Measurements from ENCODE around the gene DMTF1.

DNA sequence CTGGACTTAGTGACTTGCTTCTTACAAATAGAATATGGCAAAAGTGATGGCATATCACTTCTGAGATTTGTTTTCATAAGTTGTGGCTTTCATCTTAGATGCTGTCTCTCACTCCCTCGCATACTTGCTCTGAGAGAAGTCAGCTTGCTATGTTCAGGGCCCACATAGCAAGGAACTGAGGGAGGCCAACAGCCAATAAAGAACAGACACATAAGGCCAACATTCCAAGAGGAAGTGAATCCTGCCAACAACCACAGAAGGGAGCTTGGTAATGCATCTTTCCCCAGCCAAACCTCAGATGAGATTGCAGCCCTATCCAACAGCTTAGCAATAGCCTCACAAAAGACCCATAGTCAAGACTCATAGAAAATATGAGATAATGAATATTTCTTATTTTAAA lies 39.2 kb upstream of the DMTF1 start:
- TF ChIP-seq, protein P1, sequence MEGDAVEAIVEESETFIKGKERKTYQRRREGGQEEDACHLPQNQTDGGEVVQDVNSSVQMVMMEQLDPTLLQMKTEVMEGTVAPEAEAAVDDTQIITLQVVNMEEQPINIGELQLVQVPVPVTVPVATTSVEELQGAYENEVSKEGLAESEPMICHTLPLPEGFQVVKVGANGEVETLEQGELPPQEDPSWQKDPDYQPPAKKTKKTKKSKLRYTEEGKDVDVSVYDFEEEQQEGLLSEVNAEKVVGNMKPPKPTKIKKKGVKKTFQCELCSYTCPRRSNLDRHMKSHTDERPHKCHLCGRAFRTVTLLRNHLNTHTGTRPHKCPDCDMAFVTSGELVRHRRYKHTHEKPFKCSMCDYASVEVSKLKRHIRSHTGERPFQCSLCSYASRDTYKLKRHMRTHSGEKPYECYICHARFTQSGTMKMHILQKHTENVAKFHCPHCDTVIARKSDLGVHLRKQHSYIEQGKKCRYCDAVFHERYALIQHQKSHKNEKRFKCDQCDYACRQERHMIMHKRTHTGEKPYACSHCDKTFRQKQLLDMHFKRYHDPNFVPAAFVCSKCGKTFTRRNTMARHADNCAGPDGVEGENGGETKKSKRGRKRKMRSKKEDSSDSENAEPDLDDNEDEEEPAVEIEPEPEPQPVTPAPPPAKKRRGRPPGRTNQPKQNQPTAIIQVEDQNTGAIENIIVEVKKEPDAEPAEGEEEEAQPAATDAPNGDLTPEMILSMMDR (IDR thresholded peaks at IDR 0.05; ENCODE audit: insufficient read depth, low read length): no peak
- TF ChIP-seq POLR2AphosphoS5 (IDR thresholded peaks at IDR 0.05; ENCODE audit: low read depth): no peak
- TF ChIP-seq, protein P2, sequence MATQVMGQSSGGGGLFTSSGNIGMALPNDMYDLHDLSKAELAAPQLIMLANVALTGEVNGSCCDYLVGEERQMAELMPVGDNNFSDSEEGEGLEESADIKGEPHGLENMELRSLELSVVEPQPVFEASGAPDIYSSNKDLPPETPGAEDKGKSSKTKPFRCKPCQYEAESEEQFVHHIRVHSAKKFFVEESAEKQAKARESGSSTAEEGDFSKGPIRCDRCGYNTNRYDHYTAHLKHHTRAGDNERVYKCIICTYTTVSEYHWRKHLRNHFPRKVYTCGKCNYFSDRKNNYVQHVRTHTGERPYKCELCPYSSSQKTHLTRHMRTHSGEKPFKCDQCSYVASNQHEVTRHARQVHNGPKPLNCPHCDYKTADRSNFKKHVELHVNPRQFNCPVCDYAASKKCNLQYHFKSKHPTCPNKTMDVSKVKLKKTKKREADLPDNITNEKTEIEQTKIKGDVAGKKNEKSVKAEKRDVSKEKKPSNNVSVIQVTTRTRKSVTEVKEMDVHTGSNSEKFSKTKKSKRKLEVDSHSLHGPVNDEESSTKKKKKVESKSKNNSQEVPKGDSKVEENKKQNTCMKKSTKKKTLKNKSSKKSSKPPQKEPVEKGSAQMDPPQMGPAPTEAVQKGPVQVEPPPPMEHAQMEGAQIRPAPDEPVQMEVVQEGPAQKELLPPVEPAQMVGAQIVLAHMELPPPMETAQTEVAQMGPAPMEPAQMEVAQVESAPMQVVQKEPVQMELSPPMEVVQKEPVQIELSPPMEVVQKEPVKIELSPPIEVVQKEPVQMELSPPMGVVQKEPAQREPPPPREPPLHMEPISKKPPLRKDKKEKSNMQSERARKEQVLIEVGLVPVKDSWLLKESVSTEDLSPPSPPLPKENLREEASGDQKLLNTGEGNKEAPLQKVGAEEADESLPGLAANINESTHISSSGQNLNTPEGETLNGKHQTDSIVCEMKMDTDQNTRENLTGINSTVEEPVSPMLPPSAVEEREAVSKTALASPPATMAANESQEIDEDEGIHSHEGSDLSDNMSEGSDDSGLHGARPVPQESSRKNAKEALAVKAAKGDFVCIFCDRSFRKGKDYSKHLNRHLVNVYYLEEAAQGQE (IDR thresholded peaks at IDR 0.05; ENCODE audit: insufficient replicate concordance, low read depth): no peak
- no peak for TF ChIP-seq GABPA (IDR thresholded peaks at IDR 0.05; ENCODE audit: low read depth)
- no peak for TF ChIP-seq SPI1 (IDR thresholded peaks at IDR 0.05; ENCODE audit: borderline replicate concordance, low read depth)

All from HL-60 (cell line).